A549 (cell line): ENCODE measurements around the gene AIP. TPM values are rescaled to one million over a fixed set of nuclear protein-coding genes. Genes with fewer than 3 reads are reported as not detected.

Experiments used
- ATAC-seq, 2 experiments: fragments of 200-7000 bp in 1 of 2; fragments of >200 bp in 1 of 2; cut with Nextera tagmentation in 1 of 2; cut with Tn5 transposase in 1 of 2; 3 replicates each; pipeline versions ENCODE4 v1.8.0 to v1.9.1; 2018 to 2020; ENCODE audit warnings: mild to moderate bottlenecking in 1 of 2, moderate library complexity in 1 of 2
- CTCF ChIA-PET: fragments of 300-600 bp; sonication (Branson Sonifier 250); formaldehyde crosslinking; extraction: SDS; loops from one replicate; lab custom pipeline; 2021; ENCODE audit warnings: antibody characterized with exemption, inconsistent platforms; lab: Yijun Ruan, JAX
- POLR2A ChIA-PET: fragments of 350-600 bp; formaldehyde crosslinking; extraction: SDS; loops from one replicate; lab custom pipeline; 2021; ENCODE audit warnings: antibody characterized with exemption, inconsistent platforms; lab: Yijun Ruan, JAX
- DNase-seq, 2 experiments: peaks; one replicate each; pipeline versions ENCODE4 v3.0.0 to v3.0.0-alpha.2; 2011 to 2016; ENCODE audit warnings: low read depth in 1 of 2, low spot score in 1 of 2
- FAIRE-seq: peaks from 2 replicates; lab custom pipeline; 2011; peaks lifted over from hg19 to GRCh38; lab: Jason Lieb, UNC
- H3K27ac ChIP-seq, 2 experiments: fragments of >200 bp; sonication (Bioruptor Twin); formaldehyde crosslinking; 3 replicates each; pipeline ENCODE4 v1.5.1; 2016 to 2017
- H3K4me1 ChIP-seq: fragments of >200 bp; sonication (Bioruptor Twin); formaldehyde crosslinking; 3 replicates; pipeline ENCODE4 v1.6.1; 2016
- H3K4me2 ChIP-seq: fragments of >200 bp; sonication (Bioruptor Twin); formaldehyde crosslinking; 3 replicates; pipeline ENCODE4 v1.6.1; 2016
- H3K4me3 ChIP-seq: fragments of >200 bp; sonication (Bioruptor Twin); formaldehyde crosslinking; 3 replicates; pipeline ENCODE4 v1.5.1; 2016
- H3K9me3 ChIP-seq: fragments of >200 bp; sonication (Bioruptor Twin); formaldehyde crosslinking; 3 replicates; pipeline ENCODE4 v1.6.1; 2016
- BHLHE40 ChIP-seq: IDR thresholded peaks from 2 replicates; pipeline ENCODE4 v1.6.1; 2012; ENCODE audit warnings: low read depth, low read length, inconsistent platforms
- CHD2 ChIP-seq: fragments of 150-350 bp; IDR thresholded peaks from 2 replicates; pipeline ENCODE4 v1.6.1; 2014; ENCODE audit warnings: low read length; ENCODE audit not compliant: partially characterized antibody
- CTCF ChIP-seq: fragments of >200 bp; sonication (Bioruptor Twin); formaldehyde crosslinking; IDR thresholded peaks from 3 replicates; pipeline ENCODE4 v1.5.1; 2016
- E2F6 ChIP-seq: IDR thresholded peaks from 2 replicates; pipeline ENCODE4 v1.6.1; 2012; ENCODE audit warnings: low read depth, borderline replicate concordance
- EHF ChIP-seq: fragments of 250-450 bp; sonication (Bioruptor Pico); IDR thresholded peaks from 2 replicates; pipeline ENCODE4 v1.5.0; 2020; ENCODE audit warnings: mild to moderate bottlenecking
- EP300 ChIP-seq, 2 experiments: fragments of >200 bp; sonication (Bioruptor Twin); formaldehyde crosslinking; IDR thresholded peaks; 2 replicates in 1 of 2; 3 replicates in 1 of 2; pipeline ENCODE4 v1.6.1; 2016 to 2017
- FOSB ChIP-seq: fragments of 250-450 bp; sonication (Bioruptor Pico); IDR thresholded peaks from 2 replicates; pipeline ENCODE4 v1.5.0; 2020; ENCODE audit warnings: mild to moderate bottlenecking, moderate library complexity
- FOXS1 ChIP-seq: fragments of 250-450 bp; sonication (Bioruptor Pico); IDR thresholded peaks from 2 replicates; pipeline ENCODE4 v1.5.0; 2020; ENCODE audit warnings: mild to moderate bottlenecking, moderate library complexity
- HEYL ChIP-seq: fragments of 250-450 bp; sonication (Bioruptor Pico); IDR thresholded peaks from 2 replicates; pipeline ENCODE4 v1.8.0; 2021; ENCODE audit warnings: mild to moderate bottlenecking, moderate library complexity
- HOXA7 ChIP-seq: fragments of 250-450 bp; sonication (Bioruptor Pico); IDR thresholded peaks from 2 replicates; pipeline ENCODE4 v1.5.0; 2020; ENCODE audit warnings: mild to moderate bottlenecking, moderate library complexity
- JUNB ChIP-seq: fragments of >200 bp; sonication (Bioruptor Twin); formaldehyde crosslinking; IDR thresholded peaks from 2 replicates; pipeline ENCODE4 v1.6.1; 2016
- MAZ ChIP-seq: fragments of 150-350 bp; IDR thresholded peaks from 2 replicates; pipeline ENCODE4 v1.6.1; 2014; ENCODE audit warnings: antibody characterized with exemption, low read depth, low read length, borderline replicate concordance
- MYC ChIP-seq: IDR thresholded peaks from 2 replicates; pipeline ENCODE4 v1.6.1; 2012; ENCODE audit warnings: mild to moderate bottlenecking, inconsistent platforms, low read length, improper control_type of control experiment, borderline replicate concordance
- NR3C1 ChIP-seq: fragments of >200 bp; sonication (Bioruptor Twin); formaldehyde crosslinking; IDR thresholded peaks from 3 replicates; pipeline ENCODE4 v1.6.1; 2017
- RAD21 ChIP-seq, 2 experiments: fragments of >200 bp in 1 of 2; sonication (Bioruptor Twin) in 1 of 2; formaldehyde crosslinking in 1 of 2; IDR thresholded peaks in 1 of 2; conservative IDR thresholded peaks in 1 of 2; 2 replicates in 1 of 2; 3 replicates in 1 of 2; pipeline ENCODE4 v1.6.1; 2012 to 2018; ENCODE audit warnings: inconsistent platforms in 1 of 2
- RARB ChIP-seq: fragments of 250-450 bp; sonication (Bioruptor Pico); IDR thresholded peaks from 2 replicates; pipeline ENCODE4 v1.8.0; 2021; ENCODE audit warnings: mild to moderate bottlenecking, moderate library complexity
- TFCP2L1 ChIP-seq: fragments of 250-450 bp; sonication (Bioruptor Pico); IDR thresholded peaks from 2 replicates; pipeline ENCODE4 v1.5.0; 2021; ENCODE audit warnings: mild to moderate bottlenecking
- TP53 ChIP-seq: fragments of 250-450 bp; sonication (Bioruptor Pico); IDR thresholded peaks from 2 replicates; pipeline ENCODE4 v1.5.0; 2021; ENCODE audit warnings: mild to moderate bottlenecking, moderate library complexity
- USF2 ChIP-seq: fragments of 450-650 bp; IDR thresholded peaks from 2 replicates; pipeline ENCODE4 v1.6.1; 2014; ENCODE audit warnings: antibody characterized with exemption
- ZC3H11A ChIP-seq: fragments of 450-650 bp; IDR thresholded peaks from 2 replicates; pipeline ENCODE4 v1.6.1; 2014; ENCODE audit warnings: antibody characterized with exemption, mild to moderate bottlenecking
- ZFP36 ChIP-seq: fragments of 450-650 bp; IDR thresholded peaks from 2 replicates; pipeline ENCODE4 v1.6.1; 2014; ENCODE audit warnings: borderline replicate concordance; ENCODE audit not compliant: partially characterized antibody
- ZSCAN20 ChIP-seq: fragments of 250-450 bp; sonication (Bioruptor Pico); IDR thresholded peaks from 2 replicates; pipeline ENCODE4 v1.8.0; 2022; ENCODE audit warnings: mild to moderate bottlenecking, moderate library complexity
- WGBS: methylation state at CpG from one replicate; pipeline ENCODE4 v1.1.6; 2017; ENCODE audit errors: missing lambda C conversion rate; 5-methylcytosine and 5-hydroxymethylcytosine counted together
- polyA plus RNA-seq, 4 experiments: library from polyadenylated mRNA; depleted of rRNA in 3 of 4; stranded (reverse); fragments of >200 nt; fragmentation: RNase III in 1 of 4; extraction: RNeasy Plus Mini Kit Qiagen cat#74134 plus additional on column Dnase treatment in 1 of 4; gene quantifications; 2 replicates in 3 of 4; 3 replicates in 1 of 4; pipeline ENCODE4 v1.2.3, GENCODE V29; 2011 to 2017

The AIP gene
- polyA plus RNA-seq, 2 of the 4 experiments (the other 2 are of a cell fraction), result 50.8 to 68.8 TPM

- ChIA-PET POLR2A (interaction anchor here (1.1 to 1.9 kb wide), 3 partner anchors 26 to 66 kb away, joined by 3 to 14 read pairs (median 3); partner anchors contain the start of gene PPP1CA), CTCF (interaction anchor here (0.6 to 5.4 kb wide), 16 partner anchors 9 to 177 kb away, joined by 3 to 22 read pairs (median 6); partner anchors contain the start of genes CABP4, GPR152 and PPP1CA)
- TF ChIP-seq TFCP2L1 (no peak), HEYL (CRISPR knock-in tag) (no peak), FOSB (no peak), HOXA7 (CRISPR knock-in tag) (no peak), MAZ (no peak), ZC3H11A (no peak), BHLHE40 (no peak), CTCF (no peak), CHD2 (no peak), JUNB (no peak), EHF (no peak), E2F6 (no peak), FOXS1 (CRISPR knock-in tag) (no peak)
- WGBS, result 39% methylated on average over 5 of the region's 5 CpGs
- Histone ChIP-seq H3K9me3 (no peaks in the 10 kb centered on the region), H3K4me2 (peak overlapping the region; percentile 82), H3K27ac (peak overlapping the region; percentile 82 to 97), H3K4me3 (peak overlapping the region; percentile 67), H3K4me1 (peaks cover 38% of the 10 kb centered on the region)
- FAIRE-seq, result no peak
- DNase-seq, result no peak
- ATAC-seq, result no peak
Measured at GRCh38 chr11:67468056-67468455, 14.8 kb upstream of the AIP start.

GRCh38 chr11:67468456-67468758 lies 14.4 kb upstream of the AIP start:
- ChIA-PET POLR2A (interaction anchor here (0.6 to 1.9 kb wide), 4 partner anchors 25 to 66 kb away, joined by 3 to 14 read pairs (median 4); partner anchors contain the start of genes CORO1B and PPP1CA), CTCF (interaction anchor here (0.6 to 5.4 kb wide), 17 partner anchors 8 to 395 kb away, joined by 3 to 22 read pairs (median 6); partner anchors contain the start of genes CABP4, GPR152 and PPP1CA)
- DNase-seq (no peak), FAIRE-seq (no peak), ATAC-seq (peak; percentile 3 to 6; a peak in 5 of 6 replicates)
- H3K4me3 ChIP-seq, result peak overlapping the region; percentile 67
- H3K9me3 ChIP-seq, result no peaks in the 10 kb centered on the region
- TF ChIP-seq EP300 (IDR thresholded peaks at IDR 0.05) (no peak), USF2 (no peak), TP53 (CRISPR knock-in tag) (no peak), RAD21 (conservative IDR thresholded peaks at IDR 0.05 in 1 of 2, IDR thresholded peaks at IDR 0.05 in 1 of 2) (no peak), ZSCAN20 (CRISPR knock-in tag) (no peak), RARB (CRISPR knock-in tag) (no peak), MYC (no peak), NR3C1 (no peak), FOSB (no peak), TFCP2L1 (no peak), ZFP36 (no peak), EHF (no peak)
- H3K4me2 ChIP-seq, result peak overlapping the region; percentile 82
- peak overlapping the region; percentile 82 to 97 for H3K27ac ChIP-seq
- 21% methylated on average over 6 of the region's 6 CpGs for WGBS
- peaks cover 35% of the 10 kb centered on the region for H3K4me1 ChIP-seq
